Measurements from ENCODE around the gene CNOT3. TPM values are rescaled to one million over a fixed set of nuclear protein-coding genes. Genes with fewer than 3 reads are reported as not detected.
A peak's percentile ranks its signal among the peaks of the same experiment; 100 is the strongest.

Gene CNOT3
- total RNA-seq, 1 experiment from 2014 or later: 76.7 TPM

GRCh38 chr19:54183431-54183830 lies 45.9 kb downstream of the CNOT3 start:
- no peak for ATAC-seq

GRCh38 chr19:54186351-54186750 lies 48.8 kb downstream of the CNOT3 start:
- ChIA-PET POLR2A (interaction anchor here (1.3 to 7.0 kb wide), 2 partner anchors 13 to 15 kb away, joined by 3 to 126 read pairs; partner anchors contain the start of gene RPS9), CTCF (no interaction called here), RAD21 (ENCODE audit: low non-redundant PET in 1 of 2, low total read pairs in 2 of 2, uncharacterized antibody in 2 of 2, unreplicated experiment in 2 of 2) (no interaction called here)
- TF ChIP-seq POLR2AphosphoS5 (IDR thresholded peaks at IDR 0.05; ENCODE audit: low read depth, low read length) (no peak), ZNF274 (IDR thresholded peaks at IDR 0.05; ENCODE audit: low read depth, low read length) (no peak), ELF1 (IDR thresholded peaks at IDR 0.05; ENCODE audit: borderline replicate concordance, low read depth) (no peak), ATF3 (IDR thresholded peaks at IDR 0.05) (no peak), RAD21 (IDR thresholded peaks at IDR 0.05; ENCODE audit: low read depth) (no peak), ZBTB33 (IDR thresholded peaks at IDR 0.05; ENCODE audit: extremely low read depth, insufficient replicate concordance, low read length) (no peak), YY1 (IDR thresholded peaks at IDR 0.05; ENCODE audit: extremely low read depth, insufficient replicate concordance, low read depth, low read length) (no peak), SIN3A (IDR thresholded peaks at IDR 0.05; ENCODE audit: low read depth) (no peak), TCF7L2 (IDR thresholded peaks at IDR 0.05; ENCODE audit: borderline replicate concordance, extremely low read depth, insufficient read depth, insufficient read length) (no peak), SRF (IDR thresholded peaks at IDR 0.05; ENCODE audit: low read depth) (no peak), CBX3 (IDR thresholded peaks at IDR 0.05; ENCODE audit: low read depth) (no peak), MAX (IDR thresholded peaks at IDR 0.05) (no peak)
- Histone ChIP-seq H2AFZ (ENCODE audit: low read depth, low read length, poor library complexity, severe bottlenecking) (no peak overlapping the region), H3K4me3 (replicated peaks in 1 of 2; ENCODE audit: low read depth in 1 of 2, low read length in 2 of 2) (no peak overlapping the region), H3K4me2 (ENCODE audit: low read length) (no peak overlapping the region), H3K27me3 (ENCODE audit: insufficient read depth, low read length) (no peaks in the 10 kb centered on the region), H3K4me1 (ENCODE audit: control insufficient read depth in 1 of 2, insufficient read depth in 2 of 2, low read length in 2 of 2) (peaks cover 5 to 13% of the 10 kb centered on the region in 2 experiments; a peak in 3 of 4 replicates), H3K36me3 (ENCODE audit: control insufficient read depth in 1 of 2, insufficient read depth in 2 of 2, low read length in 2 of 2) (peaks cover 3 to 16% of the 10 kb centered on the region in 2 experiments), H3K9me3 (ENCODE audit: control insufficient read depth in 1 of 2, insufficient read depth in 1 of 2, low read depth in 1 of 2, low read length in 2 of 2) (no peaks in the 10 kb centered on the region), H3K79me2 (ENCODE audit: insufficient read depth, low read length) (peaks cover 19% of the 10 kb centered on the region), H3K9me2 (ENCODE audit: insufficient read depth) (no peaks in the 10 kb centered on the region), H3K9ac (ENCODE audit: low read length) (no peak overlapping the region), H4K20me1 (ENCODE audit: insufficient read depth) (no peaks in the 10 kb centered on the region), H3K27ac (ENCODE audit: low read depth, low read length) (no peak overlapping the region)
- intact Hi-C loops (cut with micrococcal nuclease): no loop called here
- no TSS peak for BruUV-seq (replicated peaks)
- DNase-seq (ENCODE audit: low read depth, low spot score) (no peak), ATAC-seq (no peak)

More at GRCh38 chr19:54183431-54183830, 45.9 kb downstream of the CNOT3 start:
- peaks cover 5 to 13% of the 10 kb centered on the region in 2 experiments; a peak in 3 of 4 replicates for H3K4me1 ChIP-seq (ENCODE audit: control insufficient read depth in 1 of 2, insufficient read depth in 2 of 2, low read length in 2 of 2)
- intact Hi-C loops (cut with micrococcal nuclease): no loop called here
- H3K4me3 ChIP-seq (replicated peaks in 1 of 2; ENCODE audit: low read depth in 1 of 2, low read length in 2 of 2): no peak overlapping the region
- BruUV-seq (replicated peaks): no TSS peak
- no peak overlapping the region for H3K4me2 ChIP-seq (ENCODE audit: low read length)
- no peaks in the 10 kb centered on the region for H3K9me2 ChIP-seq (ENCODE audit: insufficient read depth)
- peaks cover 13% of the 10 kb centered on the region for H3K79me2 ChIP-seq (ENCODE audit: insufficient read depth, low read length)
- RAD21 ChIA-PET (ENCODE audit: low non-redundant PET in 1 of 2, low total read pairs in 2 of 2, uncharacterized antibody in 2 of 2, unreplicated experiment in 2 of 2): no interaction called here
- TF ChIP-seq POLR2AphosphoS5 (IDR thresholded peaks at IDR 0.05; ENCODE audit: low read depth, low read length) (0 out of 2 replicates have a peak, but pooled peaks have one; percentile 17), ZNF274 (IDR thresholded peaks at IDR 0.05; ENCODE audit: low read depth, low read length) (no peak)
- POLR2A ChIA-PET: no interaction called here
- H2AFZ ChIP-seq (ENCODE audit: low read depth, low read length, poor library complexity, severe bottlenecking): no peak overlapping the region
- CTCF ChIA-PET: no interaction called here
- H4K20me1 ChIP-seq (ENCODE audit: insufficient read depth): no peaks in the 10 kb centered on the region
- DNase-seq (ENCODE audit: low read depth, low spot score): no peak
- no peak overlapping the region for H3K9ac ChIP-seq (ENCODE audit: low read length)
- no peak overlapping the region for H3K27ac ChIP-seq (ENCODE audit: low read depth, low read length)
- H3K9me3 ChIP-seq (ENCODE audit: control insufficient read depth in 1 of 2, insufficient read depth in 1 of 2, low read depth in 1 of 2, low read length in 2 of 2): no peaks in the 10 kb centered on the region
- no peaks in the 10 kb centered on the region for H3K27me3 ChIP-seq (ENCODE audit: insufficient read depth, low read length)
- peaks cover 6 to 26% of the 10 kb centered on the region in 2 experiments for H3K36me3 ChIP-seq (ENCODE audit: control insufficient read depth in 1 of 2, insufficient read depth in 2 of 2, low read length in 2 of 2)
